ENCODE results near the gene VPS26C. TPM values are rescaled to one million over a fixed set of nuclear protein-coding genes. Genes with fewer than 3 reads are reported as not detected.
"Not testable (repeated sequence)": the region's sequence is repeated elsewhere in the genome, so short reads cannot be mapped to it uniquely, and the experiment has no call there.

VPS26C gene
- total RNA-seq, 1 donor from 2014 or later = 59.4 TPM

DNA sequence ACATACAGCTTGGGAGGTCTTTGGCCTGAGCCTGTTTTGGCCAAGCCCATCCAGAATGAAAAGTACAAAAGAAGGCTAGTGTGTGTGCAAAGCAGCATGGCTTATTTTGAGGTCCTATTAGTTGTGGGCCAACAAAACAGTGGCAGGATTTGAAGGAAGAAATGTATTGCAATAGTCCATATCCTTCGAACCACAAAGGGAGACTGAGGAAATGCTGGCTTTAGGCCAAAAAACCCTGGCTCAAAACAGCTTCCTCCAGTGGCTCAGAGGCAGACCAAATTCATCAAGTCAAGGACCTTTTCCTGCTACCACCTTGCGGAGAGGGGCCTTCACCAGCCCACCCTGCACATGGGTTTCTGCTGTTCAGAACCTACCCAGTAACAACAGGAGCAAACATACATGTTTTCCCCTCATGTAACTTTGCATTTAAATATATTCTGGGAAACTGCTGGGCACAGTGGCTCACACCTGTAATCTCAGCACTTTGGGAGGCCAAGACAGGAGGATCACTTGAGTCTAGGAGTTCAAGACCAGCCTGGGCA lies 43.3 kb downstream of the VPS26C start:
- no peaks in the 10 kb centered on the region for H3K27me3 Mint-ChIP-seq (ENCODE audit: low read depth)
- peaks cover 3% of the 10 kb centered on the region for H3K9me3 Mint-ChIP-seq
- peak overlapping the region; percentile 91 for H3K27ac Mint-ChIP-seq
- intact Hi-C loops (cut with micrococcal nuclease) = loop anchor here (5.0 to 10.0 kb wide), 3 partner anchors 233 to 338 kb away; partner anchors contain the start of gene HLCS
- DNase-seq (ENCODE audit: low spot score) = no peak
- H3K4me1 Mint-ChIP-seq (ENCODE audit: low read depth) = peaks cover 54% of the 10 kb centered on the region
- no peak overlapping the region for H3K4me3 Mint-ChIP-seq (ENCODE audit: low read depth)
- H3K36me3 Mint-ChIP-seq (ENCODE audit: low read depth) = peaks cover 75% of the 10 kb centered on the region

DNA sequence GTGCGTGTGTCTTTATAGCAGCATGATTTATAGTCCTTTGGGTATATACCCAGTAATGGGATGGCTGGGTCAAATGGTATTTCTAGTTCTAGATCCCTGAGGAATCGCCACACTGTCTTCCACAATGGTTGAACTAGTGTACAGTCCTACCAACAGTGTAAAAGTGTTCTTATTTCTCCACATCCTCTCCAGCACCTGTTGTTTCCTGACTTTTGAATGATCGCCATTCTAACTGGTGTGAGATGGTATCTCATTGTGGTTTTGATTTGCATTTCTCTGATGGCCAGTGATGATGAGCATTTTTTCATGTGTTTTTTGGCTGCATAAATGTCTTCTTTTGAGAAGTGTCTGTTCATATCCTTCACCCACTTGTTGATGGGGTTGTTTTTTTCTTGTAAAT lies 44.9 kb downstream of the VPS26C start:
- not testable (repeated sequence) for DNase-seq (ENCODE audit: low spot score); H3K27me3 Mint-ChIP-seq (ENCODE audit: low read depth); H3K9me3 Mint-ChIP-seq
- Mint-ChIP-seq H3K36me3 (ENCODE audit: low read depth) (peaks cover 63% of the 10 kb centered on the region), H3K4me1 (ENCODE audit: low read depth) (peaks cover 58% of the 10 kb centered on the region), H3K27ac (peak overlapping the region; percentile 7), H3K4me3 (ENCODE audit: low read depth) (peak overlapping the region; percentile 67)
- intact Hi-C loops (cut with micrococcal nuclease) = loop anchor here (5.0 to 10.0 kb wide), 3 partner anchors 235 to 340 kb away; partner anchors contain the start of gene HLCS

GRCh38 chr21:37220981-37221664 lies 46.0 kb downstream of the VPS26C start:
- Mint-ChIP-seq H3K9me3 (peaks cover 3% of the 10 kb centered on the region), H3K27ac (peak overlapping the region; percentile 95), H3K4me1 (ENCODE audit: low read depth) (peaks cover 53% of the 10 kb centered on the region), H3K4me3 (ENCODE audit: low read depth) (peak overlapping the region; percentile 88), H3K27me3 (ENCODE audit: low read depth) (no peaks in the 10 kb centered on the region), H3K36me3 (ENCODE audit: low read depth) (peaks cover 52% of the 10 kb centered on the region)
- intact Hi-C loops (cut with micrococcal nuclease) = loop anchor here (1.0 to 10.0 kb wide), 7 partner anchors 37 to 341 kb away; partner anchors contain the start of genes DYRK1A, HLCS, PIGP and TTC3
- peak; percentile 90 for DNase-seq (ENCODE audit: low spot score)

- H3K9me3 Mint-ChIP-seq = peaks cover 3% of the 10 kb centered on the region
- H3K27me3 Mint-ChIP-seq (ENCODE audit: low read depth) = no peaks in the 10 kb centered on the region
- H3K36me3 Mint-ChIP-seq (ENCODE audit: low read depth) = peaks cover 46% of the 10 kb centered on the region
- H3K4me3 Mint-ChIP-seq (ENCODE audit: low read depth) = peak overlapping the region; percentile 88
- intact Hi-C loops (cut with micrococcal nuclease) = loop anchor here (2.0 to 10.0 kb wide), 4 partner anchors 148 to 342 kb away; partner anchors contain the start of genes HLCS, PIGP and TTC3
- H3K4me1 Mint-ChIP-seq (ENCODE audit: low read depth) = peaks cover 47% of the 10 kb centered on the region
- H3K27ac Mint-ChIP-seq = peak overlapping the region; percentile 95
- DNase-seq (ENCODE audit: low spot score) = peak; percentile 43
Measured at GRCh38 chr21:37220433-37220980, 46.6 kb downstream of the VPS26C start.

DNA sequence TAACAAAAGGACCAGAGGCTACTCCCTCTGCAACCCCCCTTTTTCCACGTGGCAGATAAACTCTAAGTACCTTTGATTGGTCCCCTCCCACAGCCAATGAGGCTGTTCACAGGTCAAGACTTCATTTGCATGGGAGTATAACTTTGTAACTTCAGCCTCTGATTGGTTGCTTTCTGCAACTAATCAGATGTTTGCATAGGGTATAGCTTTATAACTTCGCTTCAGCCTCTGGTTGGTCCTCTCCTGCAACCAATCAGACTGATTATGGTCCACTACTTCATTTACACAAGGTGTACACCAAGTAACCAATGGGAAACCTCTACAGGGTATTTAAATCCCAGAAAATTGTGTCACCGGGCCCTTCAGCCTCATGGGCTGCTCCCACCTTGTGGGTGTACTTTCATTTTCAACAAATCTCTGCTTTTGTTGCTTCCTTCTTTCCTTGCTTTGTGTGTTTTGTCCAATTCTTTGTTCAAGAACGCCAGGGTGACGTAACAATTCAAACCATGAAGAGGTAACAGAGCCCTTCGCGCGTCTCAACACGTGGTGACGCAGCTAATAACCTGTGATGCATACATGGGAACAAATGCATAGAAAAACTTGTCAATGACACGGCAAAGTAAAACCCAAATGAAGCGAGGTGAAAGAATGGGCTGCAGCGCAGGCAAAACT lies 47.2 kb downstream of the VPS26C start:
- Mint-ChIP-seq H3K27ac (peak overlapping the region; percentile 95), H3K4me3 (ENCODE audit: low read depth) (peak overlapping the region; percentile 88), H3K9me3 (peaks cover 3% of the 10 kb centered on the region), H3K4me1 (ENCODE audit: low read depth) (peaks cover 41% of the 10 kb centered on the region), H3K27me3 (ENCODE audit: low read depth) (no peaks in the 10 kb centered on the region), H3K36me3 (ENCODE audit: low read depth) (peaks cover 39% of the 10 kb centered on the region)
- intact Hi-C loops (cut with micrococcal nuclease) = loop anchor here (2.0 to 10.0 kb wide), 4 partner anchors 147 to 342 kb away; partner anchors contain the start of genes HLCS, PIGP and TTC3
- no peak for DNase-seq (ENCODE audit: low spot score)

GRCh38 chr21:37214952-37215351 lies 52.2 kb downstream of the VPS26C start:
- Mint-ChIP-seq H3K4me3 (ENCODE audit: low read depth) (no peak overlapping the region), H3K9me3 (peaks cover 4% of the 10 kb centered on the region), H3K27ac (no peak overlapping the region), H3K4me1 (ENCODE audit: low read depth) (peaks cover 13% of the 10 kb centered on the region), H3K27me3 (ENCODE audit: low read depth) (peaks cover 3% of the 10 kb centered on the region), H3K36me3 (ENCODE audit: low read depth) (peaks cover 10% of the 10 kb centered on the region)
- intact Hi-C loops (cut with micrococcal nuclease) = no loop called here
- no peak for DNase-seq (ENCODE audit: low spot score)

DNA sequence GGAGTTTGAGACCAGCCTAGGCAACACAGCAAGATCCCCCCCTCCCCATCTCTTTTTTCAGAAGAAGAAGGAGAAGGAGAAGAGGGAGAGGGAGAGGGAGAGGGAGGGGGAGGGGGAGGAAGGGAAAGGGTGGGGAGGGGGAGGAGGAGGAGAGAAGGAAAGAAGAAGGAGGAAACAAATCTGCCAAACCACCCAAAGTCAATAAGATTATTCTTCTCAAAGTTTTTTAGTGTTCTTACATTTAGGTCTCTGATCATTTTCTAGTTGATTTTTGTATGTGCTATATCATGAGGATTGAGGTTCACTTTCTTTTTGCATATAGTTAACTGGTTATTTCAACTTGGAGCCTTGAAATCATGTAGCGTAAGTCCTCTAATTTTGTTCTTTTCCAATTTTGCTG lies 56.3 kb downstream of the VPS26C start:
- Mint-ChIP-seq H3K27ac (no peak overlapping the region), H3K4me1 (ENCODE audit: low read depth) (peaks cover 12% of the 10 kb centered on the region), H3K27me3 (ENCODE audit: low read depth) (peaks cover 3% of the 10 kb centered on the region), H3K9me3 (peaks cover 4% of the 10 kb centered on the region), H3K36me3 (ENCODE audit: low read depth) (no peaks in the 10 kb centered on the region), H3K4me3 (ENCODE audit: low read depth) (no peak overlapping the region)
- DNase-seq (ENCODE audit: low spot score) = no peak
- intact Hi-C loops (cut with micrococcal nuclease) = no loop called here

DNA sequence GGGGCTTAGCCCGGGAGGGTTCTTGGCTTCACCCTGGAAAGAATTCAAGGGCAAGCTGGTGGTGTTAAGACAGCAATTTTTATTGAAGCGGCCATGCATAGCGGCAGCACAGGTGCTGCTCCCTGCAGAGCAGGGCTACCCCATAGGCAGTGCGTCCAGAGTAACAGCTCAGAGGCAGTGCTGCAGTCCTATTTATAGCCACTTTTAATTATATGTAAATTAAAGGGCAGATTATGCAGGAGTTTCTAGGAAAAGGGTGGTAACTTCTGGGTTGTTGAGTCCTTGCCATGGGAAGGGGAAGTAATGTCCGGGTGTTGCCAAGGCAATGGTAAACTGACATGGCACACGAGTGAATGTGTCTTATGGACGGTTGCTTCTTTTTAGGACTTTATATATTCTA lies 57.0 kb downstream of the VPS26C start:
- H3K27ac Mint-ChIP-seq = no peak overlapping the region

DNA sequence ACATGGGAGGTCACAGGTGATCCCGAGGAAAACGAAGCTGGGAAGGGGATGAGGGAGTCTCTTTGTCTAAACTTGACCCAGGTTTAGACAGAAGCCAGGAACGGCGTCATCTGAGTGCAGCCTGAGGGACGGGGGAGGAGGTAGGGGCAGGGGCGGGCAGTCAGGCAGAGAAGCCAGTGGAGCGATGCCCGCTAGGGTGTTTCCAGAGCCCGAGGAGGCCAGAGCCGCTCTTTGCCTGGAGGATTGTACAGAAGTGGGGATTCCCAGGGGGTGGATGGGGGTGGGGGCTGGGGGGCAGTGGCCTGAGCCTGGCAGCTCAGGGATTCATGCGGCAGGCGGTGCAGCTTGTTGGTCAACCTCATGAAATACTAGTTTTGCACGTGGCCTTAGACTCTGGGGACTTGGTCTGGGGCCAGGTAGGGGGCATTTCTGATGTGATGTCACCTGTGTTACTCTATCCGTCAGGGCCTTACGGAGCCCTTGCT lies 58.4 kb downstream of the VPS26C start:
- Mint-ChIP-seq H3K9me3 (peaks cover 4% of the 10 kb centered on the region), H3K36me3 (ENCODE audit: low read depth) (peaks cover 2% of the 10 kb centered on the region), H3K27ac (no peak overlapping the region), H3K4me1 (ENCODE audit: low read depth) (peaks cover 12% of the 10 kb centered on the region), H3K4me3 (ENCODE audit: low read depth) (no peak overlapping the region), H3K27me3 (ENCODE audit: low read depth) (peaks cover 3% of the 10 kb centered on the region)
- no peak for DNase-seq (ENCODE audit: low spot score)
- intact Hi-C loops (cut with micrococcal nuclease) = no loop called here

More for the DNA sequence above, 57.0 kb downstream of the VPS26C start:
- Mint-ChIP-seq H3K4me1 (ENCODE audit: low read depth) (peaks cover 12% of the 10 kb centered on the region), H3K36me3 (ENCODE audit: low read depth) (no peaks in the 10 kb centered on the region), H3K9me3 (peaks cover 4% of the 10 kb centered on the region), H3K4me3 (ENCODE audit: low read depth) (no peak overlapping the region), H3K27me3 (ENCODE audit: low read depth) (peaks cover 3% of the 10 kb centered on the region)
- no peak for DNase-seq (ENCODE audit: low spot score)
- intact Hi-C loops (cut with micrococcal nuclease) = no loop called here

DNA sequence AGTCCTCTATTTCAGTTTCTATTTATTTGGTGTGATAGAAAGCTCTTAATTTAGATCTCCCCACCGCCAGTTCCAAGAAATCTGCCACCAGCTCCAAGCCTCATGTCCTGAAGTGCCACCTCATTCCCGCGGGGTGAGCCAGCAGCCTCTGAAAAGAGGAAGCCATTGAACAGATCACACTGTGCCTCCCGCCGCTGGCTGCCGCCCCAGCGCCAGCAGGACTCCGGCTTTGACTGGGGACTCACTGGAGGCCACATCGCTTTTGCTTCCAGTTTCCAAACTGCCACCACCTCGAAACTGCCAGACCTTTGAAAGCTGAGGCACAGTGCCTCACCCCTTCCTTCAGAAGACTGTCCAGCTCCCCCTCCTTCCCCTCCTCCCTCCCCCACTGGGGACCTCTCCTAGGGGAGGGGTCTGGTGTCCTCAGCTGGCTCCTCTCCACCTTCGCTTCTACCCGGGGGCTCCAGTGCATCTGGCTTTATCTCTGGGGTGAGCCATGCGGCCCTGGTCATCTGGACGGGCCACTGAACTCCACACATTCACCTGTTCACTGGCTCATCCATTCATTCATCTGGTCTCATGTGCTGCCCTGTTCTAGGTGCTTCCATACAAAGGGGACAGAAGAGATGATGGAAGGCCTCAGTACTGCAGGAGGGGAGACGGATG lies 58.9 kb downstream of the VPS26C start:
- Mint-ChIP-seq H3K27me3 (ENCODE audit: low read depth) (peaks cover 3% of the 10 kb centered on the region), H3K9me3 (peaks cover 4% of the 10 kb centered on the region), H3K27ac (peak overlapping the region; percentile 77), H3K4me3 (ENCODE audit: low read depth) (peak overlapping the region; percentile 43), H3K4me1 (ENCODE audit: low read depth) (peaks cover 12% of the 10 kb centered on the region), H3K36me3 (ENCODE audit: low read depth) (peaks cover 2% of the 10 kb centered on the region)
- intact Hi-C loops (cut with micrococcal nuclease) = no loop called here
- DNase-seq (ENCODE audit: low spot score) = peak; percentile 23

- H3K9me3 Mint-ChIP-seq = peaks cover 4% of the 10 kb centered on the region
- intact Hi-C loops (cut with micrococcal nuclease) = no loop called here
- H3K36me3 Mint-ChIP-seq (ENCODE audit: low read depth) = peaks cover 5% of the 10 kb centered on the region
- no peak for DNase-seq (ENCODE audit: low spot score)
- peaks cover 12% of the 10 kb centered on the region for H3K4me1 Mint-ChIP-seq (ENCODE audit: low read depth)
- peaks cover 3% of the 10 kb centered on the region for H3K27me3 Mint-ChIP-seq (ENCODE audit: low read depth)
- H3K27ac Mint-ChIP-seq = peak overlapping the region; percentile 47
- H3K4me3 Mint-ChIP-seq (ENCODE audit: low read depth) = no peak overlapping the region
Measured at GRCh38 chr21:37207441-37208009, 59.6 kb downstream of the VPS26C start.

GRCh38 chr21:37206496-37206895 lies 60.6 kb downstream of the VPS26C start:
- intact Hi-C loops (cut with micrococcal nuclease) = no loop called here
- no peak overlapping the region for H3K27ac Mint-ChIP-seq
- H3K27me3 Mint-ChIP-seq (ENCODE audit: low read depth) = peaks cover under 1% of the 10 kb centered on the region
- DNase-seq (ENCODE audit: low spot score) = no peak
- H3K4me3 Mint-ChIP-seq (ENCODE audit: low read depth) = no peak overlapping the region
- no peaks in the 10 kb centered on the region for H3K9me3 Mint-ChIP-seq
- peaks cover 11% of the 10 kb centered on the region for H3K36me3 Mint-ChIP-seq (ENCODE audit: low read depth)
- peaks cover 12% of the 10 kb centered on the region for H3K4me1 Mint-ChIP-seq (ENCODE audit: low read depth)
